GM19452 (cell line): Measurements from ENCODE around the gene DNAI2.

ENCODE experiments used
- ATAC-seq: cut with Tn5 transposase; IDR thresholded peaks from one replicate; pipeline ENCODE4 v1.9.1; 2021; ENCODE audit not compliant: unreplicated experiment

DNAI2 gene

DNA sequence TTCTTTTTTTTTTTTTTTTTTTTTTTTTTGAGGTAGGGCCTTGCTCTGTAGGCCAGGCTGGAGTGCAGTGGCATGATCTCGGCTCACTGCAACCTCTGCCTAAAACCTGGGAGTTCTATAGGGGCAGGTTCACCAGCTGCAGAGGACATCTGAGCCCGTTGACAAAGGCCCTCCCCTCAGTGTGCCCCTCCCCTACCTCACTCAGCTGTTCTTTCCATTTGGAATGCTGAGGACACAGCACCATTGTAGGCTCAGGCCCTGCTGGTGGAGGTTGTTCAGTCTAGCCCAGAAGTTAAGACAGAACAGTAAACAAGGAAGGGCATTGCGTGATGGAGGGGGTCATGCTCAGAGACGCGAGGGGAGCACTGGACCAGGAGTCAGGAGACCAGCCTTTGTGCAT is 30.1 kb downstream of the DNAI2 start:
- no peak for ATAC-seq

DNA sequence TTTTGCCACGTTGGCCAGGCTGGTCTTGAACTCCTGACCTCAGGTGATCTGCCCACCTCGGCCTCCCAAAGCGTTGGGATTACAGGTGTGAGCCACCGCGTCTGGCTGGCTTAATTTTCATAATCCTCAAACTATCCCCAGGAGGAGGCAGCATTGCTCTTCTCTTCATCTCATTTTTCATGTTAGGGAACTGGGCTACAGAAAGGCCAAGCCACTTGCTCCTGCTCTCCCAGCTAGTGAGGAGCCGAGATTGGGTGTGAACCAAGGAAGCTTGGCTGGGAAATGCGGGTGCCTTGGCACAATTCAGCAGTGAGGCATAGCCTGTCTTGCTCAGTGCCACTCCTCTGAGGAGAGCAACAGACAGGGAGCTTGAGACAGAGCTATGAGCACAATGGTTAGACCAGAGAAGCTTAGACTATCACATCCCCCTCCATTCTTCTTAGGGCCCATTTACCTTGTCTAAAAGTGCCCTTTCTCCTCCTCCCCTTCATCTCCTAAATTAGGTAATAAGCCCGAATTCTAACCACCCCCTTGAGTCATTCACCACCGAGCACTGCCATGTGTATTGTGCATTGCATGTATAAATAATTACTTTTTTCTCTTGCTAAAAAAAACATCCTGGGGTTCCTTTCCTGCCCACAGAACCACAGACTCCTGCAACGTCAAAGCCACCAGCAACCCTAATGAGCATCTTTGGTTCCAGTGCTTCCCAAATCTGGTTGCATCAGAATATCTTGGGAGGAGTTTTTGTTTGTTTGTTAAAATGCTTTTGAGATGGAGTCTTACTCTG is 32.0 kb downstream of the DNAI2 start:
- ATAC-seq = no peak

DNA sequence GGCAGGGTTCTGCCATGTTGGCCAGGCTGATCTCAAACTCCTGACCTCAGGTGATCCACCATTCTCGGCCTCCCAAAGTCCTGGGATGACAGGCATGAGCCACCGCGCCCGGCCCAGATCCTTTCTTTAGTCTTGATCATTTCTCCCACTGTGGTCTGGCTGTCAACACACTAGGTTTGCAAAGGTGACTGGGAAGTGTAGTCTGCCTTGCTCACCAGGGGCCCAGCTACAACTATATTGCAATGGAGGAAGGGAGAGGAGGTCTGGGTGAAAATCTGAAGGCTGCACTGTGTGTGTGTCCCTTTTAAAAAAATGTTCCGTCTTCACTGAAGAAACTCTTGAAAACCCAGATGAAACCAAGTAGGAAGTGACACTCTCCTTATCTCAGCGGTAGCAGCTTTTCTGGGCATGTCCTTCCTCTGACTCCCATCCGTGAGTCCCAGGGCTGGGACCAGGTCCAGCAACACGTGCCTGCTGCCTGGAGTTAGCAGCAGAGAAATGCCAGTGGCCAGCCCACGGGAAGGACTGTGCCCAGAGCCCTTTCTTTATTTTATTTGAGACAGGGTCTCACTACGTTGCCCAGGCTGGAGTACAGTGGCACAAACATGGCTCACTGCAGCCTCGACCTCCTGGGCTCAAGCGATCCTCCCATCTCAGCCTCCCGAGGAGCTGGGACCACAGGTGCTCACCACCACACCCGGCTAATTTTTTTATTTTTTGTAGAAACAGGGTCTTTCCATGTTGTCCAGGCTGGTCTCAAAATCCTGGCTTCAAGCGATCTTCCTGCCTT is 34.1 kb downstream of the DNAI2 start:
- ATAC-seq = no peak

DNA sequence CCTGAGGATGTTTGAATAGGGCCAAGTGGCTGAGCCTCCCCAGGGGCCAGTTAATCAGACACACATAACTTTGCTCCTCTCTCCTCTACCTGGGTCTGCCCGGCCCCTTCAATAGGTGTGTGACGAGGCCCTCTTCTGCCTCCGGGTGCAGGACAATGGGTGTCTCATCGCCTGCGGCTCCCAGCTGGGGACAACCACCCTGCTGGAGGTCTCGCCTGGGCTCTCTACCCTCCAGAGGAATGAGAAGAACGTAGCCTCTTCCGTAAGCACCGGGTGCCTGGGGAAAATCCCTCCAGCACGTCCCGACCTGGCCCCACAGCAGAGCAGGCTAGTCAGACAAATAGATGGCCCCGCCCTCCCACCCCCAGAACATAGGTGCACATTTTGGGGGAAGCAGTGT is 35.9 kb downstream of the DNAI2 start:
- ATAC-seq = no peak

DNA sequence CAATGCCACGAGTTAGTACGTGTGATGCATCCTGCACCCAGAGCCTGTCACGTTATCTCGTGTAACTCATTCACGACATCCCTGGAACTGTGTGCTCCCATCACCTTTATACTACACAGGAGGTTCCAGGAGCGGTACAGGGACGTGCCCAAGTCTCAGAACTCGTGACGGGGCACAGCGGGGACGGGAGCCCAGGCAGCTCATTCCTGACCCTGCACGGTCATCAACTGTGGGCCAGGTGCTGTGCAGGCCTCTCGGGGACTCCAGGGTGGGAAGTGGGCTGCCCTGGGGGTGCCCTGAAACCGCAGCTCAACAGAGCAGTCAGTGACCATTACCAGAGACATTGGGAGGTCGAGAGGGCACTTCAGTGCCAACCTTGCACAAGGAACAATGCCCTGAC is 40.8 kb downstream of the DNAI2 start:
- no peak for ATAC-seq

DNA sequence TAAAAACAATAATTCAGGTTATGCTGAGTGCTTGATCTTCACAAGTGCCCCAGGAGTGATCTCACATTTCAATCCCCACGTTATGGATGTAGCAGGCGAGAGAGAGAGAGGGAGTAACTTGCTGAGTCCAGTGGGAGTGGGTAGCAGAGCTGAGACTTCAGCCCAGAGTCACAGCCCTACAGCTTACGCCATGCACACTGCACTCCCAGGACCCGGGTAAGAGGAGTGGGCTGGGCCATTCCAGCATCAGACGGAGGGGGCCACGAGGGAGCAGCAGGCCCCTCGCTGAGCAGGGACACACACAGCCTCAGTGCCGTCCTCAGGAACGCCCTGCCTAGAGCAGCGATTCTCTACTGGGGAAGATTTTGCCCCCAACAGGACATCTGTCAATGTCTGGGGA is 42.2 kb downstream of the DNAI2 start:
- ATAC-seq = no peak

DNA sequence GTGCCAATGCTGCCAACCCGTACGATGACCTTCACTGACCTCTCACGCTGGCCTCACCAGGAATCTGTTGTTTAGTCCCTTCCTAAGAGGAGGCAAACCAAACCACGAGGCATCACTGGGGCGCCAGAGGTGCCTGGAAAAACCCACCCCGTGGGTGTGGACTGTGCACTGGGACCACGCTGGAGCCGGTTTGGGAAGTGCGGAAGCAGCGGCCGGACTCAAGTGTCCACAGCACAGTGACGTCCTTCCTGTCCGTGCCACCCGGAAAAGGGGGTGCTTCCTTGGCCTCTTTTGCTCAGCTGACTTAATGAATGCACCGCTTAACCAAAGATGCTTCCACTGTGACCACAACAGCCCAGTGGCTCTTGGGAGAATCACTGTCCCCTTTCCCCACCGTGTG is 43.0 kb downstream of the DNAI2 start:
- no peak for ATAC-seq

DNA sequence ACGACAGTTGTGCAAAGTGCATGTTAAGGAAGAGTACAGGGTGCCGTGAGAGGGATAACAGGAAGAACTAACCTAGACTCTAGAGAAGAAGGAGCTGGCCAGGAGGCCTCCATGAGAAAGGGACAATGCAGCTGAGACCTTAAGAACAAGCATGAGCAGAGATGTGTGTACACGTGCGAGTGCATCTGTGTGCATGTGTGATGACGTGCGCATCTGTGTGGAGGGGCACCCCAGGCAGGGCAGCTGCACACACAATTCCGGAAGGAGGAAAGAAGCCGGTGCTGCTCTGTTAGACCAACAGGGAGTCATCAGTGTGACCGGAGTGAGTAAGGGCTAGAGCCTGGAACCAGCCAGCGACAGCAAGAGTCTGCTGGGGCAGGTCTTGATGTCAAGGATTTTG is 44.4 kb downstream of the DNAI2 start:
- no peak for ATAC-seq

DNA sequence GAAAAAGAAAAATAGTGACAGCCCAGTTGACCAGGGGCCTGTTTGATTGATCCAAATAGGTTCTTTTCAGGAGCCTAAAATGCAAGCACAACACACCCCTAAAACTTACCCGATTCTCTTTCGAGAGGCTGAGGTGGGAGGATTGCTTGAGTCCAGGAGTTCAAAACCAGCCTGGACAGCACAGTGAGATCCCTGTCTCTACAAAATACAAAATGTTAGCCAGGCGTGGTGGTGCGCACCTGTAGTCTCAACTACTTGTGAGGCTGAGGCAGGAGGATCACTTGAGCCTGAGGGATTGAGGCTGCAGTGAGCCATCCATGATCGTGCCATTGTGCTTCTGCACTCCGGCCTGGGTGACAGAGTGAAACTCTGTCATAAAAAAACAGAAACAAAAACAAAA is 50.5 kb downstream of the DNAI2 start:
- no peak for ATAC-seq

DNA sequence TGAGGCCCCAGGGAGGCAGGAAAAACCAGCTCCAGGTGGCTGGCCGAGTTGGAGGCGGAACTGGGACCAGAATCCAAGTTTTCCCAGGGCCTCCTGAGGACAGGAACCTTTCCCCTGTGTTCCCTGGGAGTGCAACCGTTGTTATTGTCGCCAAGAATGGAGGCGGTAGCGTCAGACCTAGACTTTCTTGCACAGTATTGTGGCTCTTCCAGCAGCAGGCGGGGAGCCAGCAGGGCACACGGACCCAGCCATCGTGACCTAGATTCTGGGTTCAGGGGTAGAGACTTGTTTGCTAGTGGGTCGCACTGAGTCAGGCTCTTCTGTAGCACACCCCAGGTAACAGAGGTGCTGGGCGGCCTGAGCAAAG is 51.3 kb downstream of the DNAI2 start:
- ATAC-seq = no peak

DNA sequence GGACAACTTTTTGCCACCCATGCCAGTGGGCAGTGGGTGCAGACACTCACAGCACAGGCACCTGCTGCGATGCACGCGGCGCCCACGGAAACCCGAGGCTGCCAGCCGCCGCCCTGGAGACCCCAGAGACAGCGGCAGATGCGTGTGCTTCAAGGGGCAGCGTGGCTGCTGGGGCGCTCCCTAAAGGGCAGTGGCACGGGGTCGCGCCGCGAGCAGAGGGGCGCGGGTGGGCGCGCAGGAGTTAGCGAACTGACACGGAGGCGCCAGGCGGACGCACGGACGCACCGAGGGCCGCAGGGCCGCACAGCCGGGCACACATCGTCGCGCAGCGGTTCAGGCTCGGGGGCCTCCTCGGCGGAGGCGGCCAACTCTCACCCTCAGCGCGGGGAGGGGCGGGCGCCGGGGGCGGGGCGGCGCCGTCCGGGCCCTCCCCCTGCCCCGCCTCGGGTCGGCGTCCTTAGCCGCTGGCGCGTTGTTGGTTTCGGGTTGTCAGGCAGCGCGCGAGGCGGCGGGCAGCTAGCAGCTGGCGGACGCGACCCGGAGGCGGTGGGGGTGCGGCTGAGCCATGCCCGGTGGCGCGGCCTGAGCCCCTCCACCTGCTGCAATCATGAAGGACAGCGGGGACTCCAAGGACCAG is 51.8 kb downstream of the DNAI2 start, which contains the start of gene KIF19:
KIF19 (plus strand) TSS at position 484 of the 637 bp plus-strand sequence; CDS start at position 608, 124 bp downstream.
- ATAC-seq = no peak

DNA sequence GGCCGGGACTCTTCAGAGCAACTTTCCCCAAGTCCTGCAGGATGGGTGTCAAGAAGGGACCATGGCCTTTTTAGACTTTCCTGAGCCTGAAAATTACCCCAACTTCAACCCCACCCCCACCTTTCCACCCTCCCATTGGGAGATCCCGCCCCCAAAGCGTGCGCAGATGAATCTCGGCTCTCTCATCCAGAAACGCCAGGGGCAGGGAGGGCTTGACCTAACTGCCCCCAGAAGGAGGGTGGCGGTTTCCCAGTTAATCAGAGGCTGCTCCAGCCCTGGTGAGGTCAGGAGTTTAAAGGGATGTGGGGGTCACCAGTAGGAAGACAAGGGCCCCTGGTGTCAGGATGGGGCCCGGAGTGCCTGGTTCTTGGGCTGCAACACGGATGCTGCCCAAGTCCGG is 52.5 kb downstream of the DNAI2 start:
- no peak for ATAC-seq

DNA sequence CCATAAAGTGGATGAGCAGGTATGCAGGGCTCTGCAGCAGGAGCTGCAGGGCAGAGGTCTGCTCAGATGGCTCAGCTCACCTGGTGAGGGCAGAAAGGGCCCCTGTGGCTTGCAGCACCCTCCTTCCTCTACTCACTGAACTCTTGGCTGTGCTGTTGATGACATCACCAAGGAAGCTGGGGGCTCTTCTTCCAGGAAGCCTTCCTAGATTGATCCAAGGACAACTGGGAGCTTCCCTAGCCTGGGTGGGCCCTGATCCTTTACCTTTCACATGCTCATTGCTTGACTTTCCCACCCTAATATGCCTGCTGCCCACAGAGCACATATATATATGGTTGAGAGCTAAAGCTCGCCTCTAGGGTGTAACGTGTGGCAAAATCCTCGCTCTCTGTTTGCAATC is 54.5 kb downstream of the DNAI2 start:
- ATAC-seq = no peak

DNA sequence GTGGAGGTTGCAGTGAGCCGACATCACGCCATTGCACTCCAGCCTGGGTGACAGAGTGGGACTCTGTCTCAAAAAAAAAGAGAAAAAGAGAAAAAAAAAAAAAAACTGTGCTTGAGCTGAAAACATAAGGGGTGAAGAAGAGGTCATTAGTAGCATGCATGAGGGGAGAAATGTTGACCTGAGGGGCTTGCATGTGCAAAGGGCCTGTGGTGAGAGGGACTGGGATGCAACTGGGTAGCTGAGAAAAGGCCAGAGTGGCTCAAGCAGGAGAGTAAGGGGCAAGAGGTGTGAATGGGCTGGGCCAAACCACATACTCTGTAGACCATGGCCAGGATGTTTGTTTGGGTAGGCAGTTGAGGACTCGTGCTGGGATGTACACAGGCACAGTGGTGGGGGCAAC is 55.3 kb downstream of the DNAI2 start:
- no peak for ATAC-seq

DNA sequence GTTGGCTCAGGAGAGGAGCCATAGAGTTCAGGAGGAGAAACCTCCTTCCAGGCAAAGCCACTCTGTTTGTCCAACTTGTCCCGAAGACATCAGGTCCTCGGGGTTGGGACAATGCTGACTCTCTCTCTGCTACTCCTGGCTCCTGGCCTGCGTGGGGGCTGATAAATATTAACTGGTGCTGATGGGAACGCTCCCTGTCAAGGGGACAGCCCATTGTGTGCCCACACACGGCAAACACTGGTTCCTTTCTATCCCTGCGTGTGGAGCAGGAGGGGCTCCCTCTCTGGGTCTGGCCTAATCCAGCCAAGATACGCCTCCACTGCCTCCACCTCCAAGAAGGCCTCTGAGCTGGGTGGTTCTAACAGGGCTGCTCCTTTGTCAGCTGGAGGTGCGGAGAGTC is 56.4 kb downstream of the DNAI2 start:
- no peak for ATAC-seq

DNA sequence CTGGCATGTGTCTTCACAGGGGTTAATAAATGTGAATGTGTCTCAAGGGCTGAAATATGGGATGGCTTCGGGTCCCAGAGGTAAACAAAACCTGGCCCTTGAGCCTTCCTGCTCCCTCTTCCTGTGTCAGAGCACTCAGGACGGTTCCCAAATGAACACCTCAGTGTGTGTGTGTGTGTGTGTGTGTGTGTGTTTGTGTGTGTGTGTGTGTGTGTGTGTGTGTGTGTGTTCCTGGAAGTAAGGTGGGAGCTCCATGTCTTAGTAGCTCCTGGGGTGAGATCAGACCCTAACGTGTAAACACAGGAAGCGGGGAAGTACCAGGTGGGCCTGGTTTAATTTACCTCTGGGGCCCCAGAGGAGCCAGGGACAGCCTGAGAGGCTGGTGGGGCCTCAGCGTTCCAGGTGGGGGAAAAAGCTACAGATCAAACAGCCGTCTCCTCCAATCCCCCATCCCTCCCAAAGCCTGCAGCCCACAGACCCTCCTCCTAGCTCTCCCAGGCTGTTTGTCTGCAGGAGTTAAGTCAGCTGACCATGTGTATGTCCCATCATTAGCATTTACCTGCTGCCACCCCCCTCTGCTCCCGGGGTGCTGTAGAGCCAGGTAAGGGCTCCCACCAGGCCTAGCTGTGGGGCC is 58.1 kb downstream of the DNAI2 start:
- no peak for ATAC-seq

DNA sequence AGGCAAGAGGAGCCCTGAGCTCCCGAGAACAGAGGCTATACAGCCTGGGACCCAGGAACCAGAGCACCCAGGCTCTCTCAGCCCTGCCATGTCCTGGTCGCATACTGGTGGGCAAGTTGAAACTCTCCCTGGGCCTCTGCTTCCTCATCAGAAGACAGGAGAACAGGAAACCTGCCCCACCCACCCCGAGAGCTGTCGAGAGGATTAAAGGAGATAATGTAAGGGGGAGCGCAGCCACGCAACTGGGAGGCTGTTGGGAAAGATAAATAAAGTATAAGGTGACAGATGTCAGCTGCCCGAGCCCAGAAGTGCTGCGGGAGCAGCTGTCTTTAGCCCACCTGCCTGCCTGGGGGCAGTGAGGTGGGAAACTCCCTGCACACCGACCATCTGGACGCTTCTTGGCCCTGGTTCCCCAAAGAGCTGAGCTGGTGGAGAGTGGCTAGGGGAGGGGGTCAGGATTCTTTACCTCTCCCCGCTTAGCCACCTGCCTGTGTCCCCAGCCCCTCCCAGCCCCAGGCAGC is 58.8 kb downstream of the DNAI2 start:
- no peak for ATAC-seq

DNA sequence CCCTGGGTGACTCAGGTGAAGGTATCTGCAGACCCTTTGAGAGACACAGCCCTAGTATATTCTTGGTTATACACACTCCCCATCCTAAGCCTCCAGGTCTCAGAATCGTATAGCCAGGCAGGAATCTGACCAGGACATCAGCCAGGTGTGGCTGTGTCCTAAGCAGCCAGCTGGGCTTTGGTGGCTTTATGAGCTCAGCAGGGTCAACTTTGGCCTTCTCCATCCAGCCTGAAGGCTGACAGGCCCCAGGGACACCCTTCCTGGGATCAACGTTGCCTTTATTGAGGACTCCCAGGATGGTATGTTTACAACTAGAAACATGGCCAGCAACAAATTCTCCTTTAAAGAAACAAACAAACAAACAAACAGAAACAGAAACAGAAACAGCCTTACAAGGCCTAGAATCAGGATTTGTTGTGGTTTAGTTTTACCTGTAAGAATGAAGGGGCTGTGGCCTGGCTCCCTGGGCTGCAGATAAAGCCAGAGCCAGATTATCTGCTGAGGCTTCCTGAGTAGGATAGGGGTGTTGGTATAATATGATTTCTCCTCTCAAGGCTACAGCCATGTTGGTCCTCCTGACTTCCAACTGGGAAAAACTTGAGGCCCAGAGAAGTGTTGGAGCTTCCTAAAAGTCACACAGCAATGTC is 60.5 kb downstream of the DNAI2 start:
- ATAC-seq = no peak

DNA sequence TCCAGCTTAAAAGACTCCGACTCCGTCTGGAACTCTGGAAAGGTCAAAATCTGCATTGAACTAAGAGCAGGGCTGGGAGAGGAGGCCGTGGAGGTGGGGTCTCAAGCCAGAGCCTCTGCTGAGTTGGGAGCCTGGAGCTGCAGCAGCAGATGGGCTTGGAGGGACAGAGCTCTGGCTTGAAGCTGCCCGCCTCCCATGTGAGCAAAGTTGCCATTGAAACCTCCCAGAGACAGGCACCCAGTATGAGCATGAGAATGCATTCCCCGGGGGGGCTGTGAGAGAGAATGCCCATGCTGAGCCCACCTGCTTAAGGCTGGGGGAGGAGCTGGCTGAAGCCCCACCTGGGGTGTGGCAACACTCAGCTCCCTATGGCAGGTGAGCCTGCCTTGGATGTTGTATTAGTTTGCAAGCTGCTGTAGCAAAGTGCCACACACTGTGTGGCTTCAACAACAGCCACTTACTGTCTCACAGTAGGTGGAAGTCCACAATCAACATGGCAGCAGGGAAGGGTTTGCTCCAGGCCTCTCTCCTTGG is 61.6 kb downstream of the DNAI2 start:
- no peak for ATAC-seq

DNA sequence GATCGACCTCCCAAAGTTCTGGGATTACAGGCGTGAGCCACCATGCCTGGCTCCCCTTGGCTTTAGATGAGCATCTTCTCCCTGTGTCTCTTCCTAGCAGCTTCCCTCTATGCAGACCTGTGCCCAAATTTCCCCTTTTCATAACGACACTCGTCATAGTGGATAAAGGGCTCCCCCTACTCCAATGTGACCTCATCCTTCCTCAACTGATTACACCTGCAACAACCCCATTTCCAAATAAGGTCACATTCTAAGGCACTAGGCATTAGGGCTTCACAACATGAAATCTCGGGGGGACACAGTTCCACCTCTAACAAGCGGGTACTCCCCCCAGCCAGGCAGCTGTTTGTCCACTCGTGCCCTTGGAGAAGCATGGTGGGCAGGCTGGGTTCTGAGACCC is 62.3 kb downstream of the DNAI2 start:
- ATAC-seq = no peak
